PFSK-1 (cell line): ENCODE measurements around the gene VILL.

ENCODE experiments used
- FOXP2 ChIP-seq: optimal IDR thresholded peaks from 2 replicates; pipeline ENCODE3; 2011; ENCODE audit warnings: borderline replicate concordance, control low read depth, inconsistent platforms; ENCODE audit not compliant: insufficient read depth; ENCODE audit errors: extremely low read length, extremely low read depth
- POLR2AphosphoS5 ChIP-seq: IDR thresholded peaks from 2 replicates; pipeline ENCODE4 v1.6.1; 2012; ENCODE audit warnings: low read depth, mild to moderate bottlenecking, control low read depth, low read length, moderate library complexity
- SIN3A ChIP-seq: IDR thresholded peaks from 2 replicates; pipeline ENCODE4 v1.6.1; 2012; ENCODE audit warnings: mild to moderate bottlenecking, low read length, moderate library complexity, borderline replicate concordance; ENCODE audit not compliant: insufficient read depth
- TAF1 ChIP-seq: IDR thresholded peaks from 2 replicates; pipeline ENCODE4 v1.6.1; 2012; ENCODE audit warnings: low read length, control low read depth, borderline replicate concordance; ENCODE audit not compliant: insufficient read depth
- TF ChIP-seq, protein P1 (sequence below), 2 experiments: IDR thresholded peaks; 2 replicates each; pipeline versions ENCODE4 v1.6.1 to v1.8.0; 2011 to 2012; ENCODE audit warnings: low read depth in 2 of 2, low read length in 2 of 2, control low read depth in 1 of 2, inconsistent platforms in 1 of 2, mild to moderate bottlenecking in 1 of 2, moderate library complexity in 1 of 2; ENCODE audit not compliant: insufficient read depth in 1 of 2

VILL gene

DNA sequence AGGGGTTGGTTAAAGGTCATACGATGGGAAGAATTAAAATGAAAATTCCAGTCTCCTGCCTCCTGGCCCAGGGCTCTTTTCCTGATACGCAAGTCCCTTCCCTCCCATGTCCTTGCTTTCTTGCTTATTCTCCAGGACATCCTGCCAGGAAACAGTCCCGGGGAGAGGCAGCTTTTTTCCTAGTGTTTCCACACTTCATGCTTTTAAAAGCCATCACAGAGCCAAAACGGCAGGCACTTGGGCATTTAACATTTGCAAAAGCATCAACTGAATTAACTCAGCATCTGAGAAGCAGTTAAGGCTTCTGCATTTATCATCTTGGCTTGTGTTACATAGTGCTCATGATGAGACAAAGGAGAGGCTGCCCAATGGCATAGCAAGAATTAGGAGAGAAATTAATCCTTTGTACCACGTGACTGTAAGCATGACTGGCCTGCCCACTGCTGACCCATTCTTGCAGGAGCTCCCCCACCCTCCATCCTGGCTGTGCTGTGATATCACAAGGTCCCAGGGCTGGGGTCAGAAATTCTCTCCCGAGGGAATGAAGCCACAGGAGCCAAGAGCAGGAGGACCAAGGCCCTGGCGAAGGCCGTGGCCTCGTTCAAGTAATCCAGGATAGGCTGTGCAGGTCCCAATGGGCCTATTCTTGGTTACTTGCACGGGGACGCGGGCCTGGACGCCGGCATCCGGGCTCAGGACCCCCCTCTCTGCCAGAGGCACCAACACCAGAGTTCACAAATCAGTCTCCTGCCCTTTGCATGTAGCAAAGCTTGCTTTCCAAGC, 21.6 kb upstream of the VILL start:
- no peak for TF ChIP-seq TAF1
- TF ChIP-seq, protein P1, sequence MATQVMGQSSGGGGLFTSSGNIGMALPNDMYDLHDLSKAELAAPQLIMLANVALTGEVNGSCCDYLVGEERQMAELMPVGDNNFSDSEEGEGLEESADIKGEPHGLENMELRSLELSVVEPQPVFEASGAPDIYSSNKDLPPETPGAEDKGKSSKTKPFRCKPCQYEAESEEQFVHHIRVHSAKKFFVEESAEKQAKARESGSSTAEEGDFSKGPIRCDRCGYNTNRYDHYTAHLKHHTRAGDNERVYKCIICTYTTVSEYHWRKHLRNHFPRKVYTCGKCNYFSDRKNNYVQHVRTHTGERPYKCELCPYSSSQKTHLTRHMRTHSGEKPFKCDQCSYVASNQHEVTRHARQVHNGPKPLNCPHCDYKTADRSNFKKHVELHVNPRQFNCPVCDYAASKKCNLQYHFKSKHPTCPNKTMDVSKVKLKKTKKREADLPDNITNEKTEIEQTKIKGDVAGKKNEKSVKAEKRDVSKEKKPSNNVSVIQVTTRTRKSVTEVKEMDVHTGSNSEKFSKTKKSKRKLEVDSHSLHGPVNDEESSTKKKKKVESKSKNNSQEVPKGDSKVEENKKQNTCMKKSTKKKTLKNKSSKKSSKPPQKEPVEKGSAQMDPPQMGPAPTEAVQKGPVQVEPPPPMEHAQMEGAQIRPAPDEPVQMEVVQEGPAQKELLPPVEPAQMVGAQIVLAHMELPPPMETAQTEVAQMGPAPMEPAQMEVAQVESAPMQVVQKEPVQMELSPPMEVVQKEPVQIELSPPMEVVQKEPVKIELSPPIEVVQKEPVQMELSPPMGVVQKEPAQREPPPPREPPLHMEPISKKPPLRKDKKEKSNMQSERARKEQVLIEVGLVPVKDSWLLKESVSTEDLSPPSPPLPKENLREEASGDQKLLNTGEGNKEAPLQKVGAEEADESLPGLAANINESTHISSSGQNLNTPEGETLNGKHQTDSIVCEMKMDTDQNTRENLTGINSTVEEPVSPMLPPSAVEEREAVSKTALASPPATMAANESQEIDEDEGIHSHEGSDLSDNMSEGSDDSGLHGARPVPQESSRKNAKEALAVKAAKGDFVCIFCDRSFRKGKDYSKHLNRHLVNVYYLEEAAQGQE (IDR thresholded peaks at IDR 0.05; ENCODE audit: insufficient read depth in 1 of 2, low read depth in 2 of 2, low read length in 2 of 2): no peak
- no peak for TF ChIP-seq FOXP2
- TF ChIP-seq POLR2AphosphoS5: no peak

- TF ChIP-seq TAF1 (no peak), SIN3A (no peak), POLR2AphosphoS5 (no peak), FOXP2 (no peak)
- TF ChIP-seq, protein P1 (IDR thresholded peaks at IDR 0.05; ENCODE audit: insufficient read depth in 1 of 2, low read depth in 2 of 2, low read length in 2 of 2): no peak
Observed at GRCh38 chr3:37969596-37970100, 20.9 kb upstream of the VILL start.

DNA sequence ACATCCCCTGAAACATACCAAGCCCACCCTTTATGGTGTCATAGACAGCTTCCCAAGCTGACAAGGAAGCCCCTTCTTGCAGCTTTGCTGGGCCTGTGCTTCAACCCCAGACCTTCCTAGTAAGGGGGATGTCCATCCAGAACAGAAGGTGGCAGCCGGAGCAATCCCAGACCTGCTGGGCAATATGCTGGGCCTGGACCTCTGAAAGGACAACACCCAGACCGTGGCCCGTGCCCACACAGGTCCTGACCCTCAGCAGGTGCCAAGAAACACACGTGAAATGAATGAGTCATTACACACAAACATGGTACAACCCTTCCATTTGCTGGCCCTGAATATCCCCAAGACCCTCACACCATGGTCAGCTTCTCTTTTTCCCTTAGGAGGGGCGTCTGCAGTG, 19.8 kb upstream of the VILL start:
- TF ChIP-seq TAF1 (no peak), FOXP2 (no peak), POLR2AphosphoS5 (no peak), SIN3A (no peak)
- TF ChIP-seq, protein P1 (IDR thresholded peaks at IDR 0.05; ENCODE audit: insufficient read depth in 1 of 2, low read depth in 2 of 2, low read length in 2 of 2): no peak

GRCh38 chr3:37971467-37971866, 19.1 kb upstream of the VILL start:
- TF ChIP-seq SIN3A (no peak), FOXP2 (no peak), POLR2AphosphoS5 (no peak), TAF1 (no peak)
- TF ChIP-seq, protein P1 (IDR thresholded peaks at IDR 0.05; ENCODE audit: insufficient read depth in 1 of 2, low read depth in 2 of 2, low read length in 2 of 2): no peak
